Measurements from ENCODE around the gene PRMT7. TPM values are rescaled to one million over a fixed set of nuclear protein-coding genes. Genes with fewer than 3 reads are reported as not detected.

The PRMT7 gene
- total RNA-seq, 1 experiment from 2014 or later = 156 TPM

GRCh38 chr16:68324336-68324735 is 13.5 kb downstream of the PRMT7 start:
- Histone ChIP-seq H3K36me3 (ENCODE audit: control insufficient read depth, insufficient read depth, low read length) (no peaks in the 10 kb centered on the region), H3K4me1 (peaks cover 38% of the 10 kb centered on the region), H3K27me3 (replicated peaks; ENCODE audit: control insufficient read depth, insufficient read depth, low read length) (no peaks in the 10 kb centered on the region), H3K9me3 (no peaks in the 10 kb centered on the region), H3K4me3 (ENCODE audit: low read depth, low read length) (no peak overlapping the region)
- Mint-ChIP-seq H3K4me1 (ENCODE audit: low read depth, unreplicated experiment) (peaks cover 28% of the 10 kb centered on the region), H3K9me3 (ENCODE audit: unreplicated experiment) (no peaks in the 10 kb centered on the region), H3K4me3 (ENCODE audit: unreplicated experiment) (no peak overlapping the region), H3K27me3 (ENCODE audit: insufficient read depth, unreplicated experiment) (no peaks in the 10 kb centered on the region), H3K27ac (ENCODE audit: unreplicated experiment) (no peak overlapping the region), H3K36me3 (ENCODE audit: insufficient read depth, unreplicated experiment) (peaks cover 92% of the 10 kb centered on the region)
- POLR2A ChIA-PET = no interaction called here
- CTCF ChIA-PET = no interaction called here
- intact Hi-C loops (cut with micrococcal nuclease; ENCODE audit: unreplicated experiment) = no loop called here
- no TSS peak for BruUV-seq (replicated peaks)
- TF ChIP-seq, protein P1, sequence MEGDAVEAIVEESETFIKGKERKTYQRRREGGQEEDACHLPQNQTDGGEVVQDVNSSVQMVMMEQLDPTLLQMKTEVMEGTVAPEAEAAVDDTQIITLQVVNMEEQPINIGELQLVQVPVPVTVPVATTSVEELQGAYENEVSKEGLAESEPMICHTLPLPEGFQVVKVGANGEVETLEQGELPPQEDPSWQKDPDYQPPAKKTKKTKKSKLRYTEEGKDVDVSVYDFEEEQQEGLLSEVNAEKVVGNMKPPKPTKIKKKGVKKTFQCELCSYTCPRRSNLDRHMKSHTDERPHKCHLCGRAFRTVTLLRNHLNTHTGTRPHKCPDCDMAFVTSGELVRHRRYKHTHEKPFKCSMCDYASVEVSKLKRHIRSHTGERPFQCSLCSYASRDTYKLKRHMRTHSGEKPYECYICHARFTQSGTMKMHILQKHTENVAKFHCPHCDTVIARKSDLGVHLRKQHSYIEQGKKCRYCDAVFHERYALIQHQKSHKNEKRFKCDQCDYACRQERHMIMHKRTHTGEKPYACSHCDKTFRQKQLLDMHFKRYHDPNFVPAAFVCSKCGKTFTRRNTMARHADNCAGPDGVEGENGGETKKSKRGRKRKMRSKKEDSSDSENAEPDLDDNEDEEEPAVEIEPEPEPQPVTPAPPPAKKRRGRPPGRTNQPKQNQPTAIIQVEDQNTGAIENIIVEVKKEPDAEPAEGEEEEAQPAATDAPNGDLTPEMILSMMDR (IDR thresholded peaks at IDR 0.05; ENCODE audit: insufficient read depth in 1 of 2, low read depth in 1 of 2, low read length in 1 of 2, severe bottlenecking in 1 of 2, unreplicated experiment in 1 of 2) = no peak
- no peak for DNase-seq

GRCh38 chr16:68324780-68325357 is 14.1 kb downstream of the PRMT7 start:
- no peaks in the 10 kb centered on the region for H3K27me3 ChIP-seq (replicated peaks; ENCODE audit: control insufficient read depth, insufficient read depth, low read length)
- no TSS peak for BruUV-seq (replicated peaks)
- H3K4me3 Mint-ChIP-seq (ENCODE audit: unreplicated experiment) = no peak overlapping the region
- peaks cover 92% of the 10 kb centered on the region for H3K36me3 Mint-ChIP-seq (ENCODE audit: insufficient read depth, unreplicated experiment)
- TF ChIP-seq, protein P1 (IDR thresholded peaks at IDR 0.05; ENCODE audit: insufficient read depth in 1 of 2, low read depth in 1 of 2, low read length in 1 of 2, severe bottlenecking in 1 of 2, unreplicated experiment in 1 of 2) = no peak
- POLR2A ChIA-PET = no interaction called here
- H3K36me3 ChIP-seq (ENCODE audit: control insufficient read depth, insufficient read depth, low read length) = no peaks in the 10 kb centered on the region
- no peaks in the 10 kb centered on the region for H3K27me3 Mint-ChIP-seq (ENCODE audit: insufficient read depth, unreplicated experiment)
- intact Hi-C loops (cut with micrococcal nuclease; ENCODE audit: unreplicated experiment) = loop anchor here (5.0 kb wide), 2 partner anchors 238 to 258 kb away; partner anchors contain the start of gene NFATC3
- H3K9me3 ChIP-seq = no peaks in the 10 kb centered on the region
- no peaks in the 10 kb centered on the region for H3K9me3 Mint-ChIP-seq (ENCODE audit: unreplicated experiment)
- CTCF ChIA-PET = no interaction called here
- peaks cover 43% of the 10 kb centered on the region for H3K4me1 ChIP-seq
- no peak overlapping the region for H3K4me3 ChIP-seq (ENCODE audit: low read depth, low read length)
- no peak for DNase-seq
- peaks cover 28% of the 10 kb centered on the region for H3K4me1 Mint-ChIP-seq (ENCODE audit: low read depth, unreplicated experiment)
- no peak overlapping the region for H3K27ac Mint-ChIP-seq (ENCODE audit: unreplicated experiment)

GRCh38 chr16:68328151-68328859 is 17.5 kb downstream of the PRMT7 start:
- no peaks in the 10 kb centered on the region for H3K9me3 Mint-ChIP-seq (ENCODE audit: unreplicated experiment)
- POLR2A ChIA-PET = interaction anchor here (0.5 to 4.1 kb wide), 15 partner anchors 9 to 124 kb away, joined by 3 to 56 read pairs (median 6); partner anchors contain the start of genes ESRP2, PRMT7, SLC7A6 and SLC7A6OS
- H3K4me3 Mint-ChIP-seq (ENCODE audit: unreplicated experiment) = peak overlapping the region; percentile 65
- peak; percentile 96 for DNase-seq
- no peaks in the 10 kb centered on the region for H3K27me3 Mint-ChIP-seq (ENCODE audit: insufficient read depth, unreplicated experiment)
- TF ChIP-seq, protein P1 (IDR thresholded peaks at IDR 0.05; ENCODE audit: insufficient read depth in 1 of 2, low read depth in 1 of 2, low read length in 1 of 2, severe bottlenecking in 1 of 2, unreplicated experiment in 1 of 2) = peak; percentile 96 to 98
- peaks cover 49% of the 10 kb centered on the region for H3K4me1 Mint-ChIP-seq (ENCODE audit: low read depth, unreplicated experiment)
- peaks cover 88% of the 10 kb centered on the region for H3K36me3 Mint-ChIP-seq (ENCODE audit: insufficient read depth, unreplicated experiment)
- intact Hi-C loops (cut with micrococcal nuclease; ENCODE audit: unreplicated experiment) = loop anchor here (1.0 to 5.0 kb wide), 8 partner anchors 18 to 261 kb away; partner anchors contain the start of genes NFATC3 and SLC7A6OS
- peaks cover 78% of the 10 kb centered on the region for H3K4me1 ChIP-seq
- BruUV-seq (replicated peaks) = TSS peak; percentile 74
- H3K4me3 ChIP-seq (ENCODE audit: low read depth, low read length) = no peak overlapping the region
- CTCF ChIA-PET = interaction anchor here (0.5 to 4.1 kb wide), 17 partner anchors 17 to 411 kb away, joined by 3 to 98 read pairs (median 4); partner anchors contain the start of genes DPEP2NB, ESRP2, PLA2G15 and PRMT7
- H3K36me3 ChIP-seq (ENCODE audit: control insufficient read depth, insufficient read depth, low read length) = no peaks in the 10 kb centered on the region
- no peaks in the 10 kb centered on the region for H3K27me3 ChIP-seq (replicated peaks; ENCODE audit: control insufficient read depth, insufficient read depth, low read length)
- no peaks in the 10 kb centered on the region for H3K9me3 ChIP-seq
- H3K27ac Mint-ChIP-seq (ENCODE audit: unreplicated experiment) = peak overlapping the region; percentile 96

Measured in Caco-2 (cell line).